Body of pancreas (tissue), 4 donors: ENCODE measurements around the gene RAB13. TPM values are rescaled to one million over a fixed set of nuclear protein-coding genes. Genes with fewer than 3 reads are reported as not detected.

Experiments used
- ATAC-seq: fragments of 150-250 bp; one replicate; pipeline ENCODE4 v1.9.1; 2016
- DNase-seq, 4 donors: peaks; one replicate each; pipeline ENCODE4 v3.0.0-alpha.2; 2019
- H3K27ac ChIP-seq, 4 donors: fragments of 200-600 bp; sonication (generic); 1 replicate in 3 of 4; 2 replicates in 1 of 4; pipeline versions ENCODE4 v1.5.1 to v1.6.1; 2016 to 2019; ENCODE audit warnings: mild to moderate bottlenecking in 1 of 4, mixed read lengths in 1 of 4, moderate library complexity in 1 of 4
- H3K27me3 ChIP-seq, 2 donors: fragments of 200-600 bp; sonication (generic); one replicate each; pipeline ENCODE4 v1.6.0; 2016; ENCODE audit warnings: mild to moderate bottlenecking in 1 of 2
- H3K36me3 ChIP-seq, 2 donors: fragments of 200-600 bp; sonication (generic); replicated peaks in 1 of 2; 2 replicates each; pipeline ENCODE4 v1.5.1; 2016; ENCODE audit warnings: low read depth in 2 of 2; ENCODE audit not compliant: insufficient read depth in 1 of 2
- H3K4me1 ChIP-seq: fragments of 200-600 bp; sonication (generic); one replicate; pipeline ENCODE4 v1.6.0; 2016
- H3K4me3 ChIP-seq, 2 donors: fragments of 200-600 bp; sonication (generic); 1 replicate in 1 of 2; 2 replicates in 1 of 2; pipeline ENCODE4 v1.5.1; 2016 to 2019
- H3K9me3 ChIP-seq, 3 donors: fragments of 200-600 bp; sonication (generic); 1 replicate in 2 of 3; 2 replicates in 1 of 3; pipeline ENCODE4 v1.5.1; 2016
- CTCF ChIP-seq, 7 experiments: fragments of 450-650 bp in 4 of 7; fragments of 200-600 bp in 3 of 7; sonication (generic) in 3 of 7; IDR thresholded peaks; one replicate each; pipeline ENCODE4 v1.5.1; 2016 to 2019; ENCODE audit warnings: antibody characterized with exemption in 7 of 7
- POLR2A ChIP-seq, 3 donors: fragments of 450-650 bp; IDR thresholded peaks; one replicate each; pipeline ENCODE4 v1.6.1; 2016; ENCODE audit warnings: antibody characterized with exemption in 3 of 3, mild to moderate bottlenecking in 2 of 3
- WGBS, 2 donors: methylation state at CpG; one replicate each; pipeline ENCODE4 v1.1.5; 2017; 5-methylcytosine and 5-hydroxymethylcytosine counted together
- intact Hi-C: fragments of 100-400 bp; cut with DNase I; formaldehyde crosslinking; loops from one replicate; pipeline ENCODE4 v1.15.1; 2023
- total RNA-seq, 2 donors: library from RNA; depleted of rRNA; stranded (reverse); fragments of >200 nt; gene quantifications; one replicate each; pipeline ENCODE4 v1.1.0, GENCODE V29; 2016

Gene RAB13
- total RNA-seq, 2 donors from 2014 or later, result 16.2 to 29.6 TPM

GRCh38 chr1:153967107-153967999, 18.8 kb downstream of the RAB13 start, which contains the start of gene CREB3L4:
Gene CREB3L4, plus strand, starts transcription at chr1:153967902. Its CDS starts 624 bp downstream, at chr1:153968526.
- intact Hi-C loops, result no loop called here
- DNase-seq (peak; percentile 93 to 96 (median 96)), ATAC-seq (peak; percentile 83)
- Histone ChIP-seq H3K9me3 (no peaks in the 10 kb centered on the region), H3K27me3 (no peaks in the 10 kb centered on the region), H3K36me3 (no peaks in the 10 kb centered on the region), H3K4me3 (peak within 1 kb of the TSS; percentile 11 to 54), H3K4me1 (peaks cover 45% of the 10 kb centered on the region), H3K27ac (peak within 1 kb of the TSS; percentile 88 to 92 (median 90))
- WGBS, 2 donors, result 0% methylated on average over 32 to 60 of the region's 60 CpGs
- TF ChIP-seq CTCF (IDR thresholded peaks at IDR 0.05), result peak in 6 of 7 experiments; percentile 15 to 44 (median 26)
- peak; percentile 93 to 98 (median 98) for TF ChIP-seq POLR2A (IDR thresholded peaks at IDR 0.05)

- Histone ChIP-seq H3K4me1 (peaks cover 65% of the 10 kb centered on the region), H3K9me3 (no peaks in the 10 kb centered on the region), H3K4me3 (peak overlapping the region; percentile 5 to 44), H3K27ac (peak overlapping the region; percentile 81 to 95 (median 89)), H3K36me3 (peaks cover 0 to 4% of the 10 kb centered on the region in 2 donors), H3K27me3 (no peaks in the 10 kb centered on the region)
- ATAC-seq (no peak), DNase-seq (peak; percentile 50 to 60 (median 55))
- intact Hi-C loops, result no loop called here
- WGBS, 2 donors, result 1 to 3% methylated on average over 21 to 22 of the region's 22 CpGs
- TF ChIP-seq POLR2A (IDR thresholded peaks at IDR 0.05), result no peak
- TF ChIP-seq CTCF (IDR thresholded peaks at IDR 0.05), result no peak
Observed at GRCh38 chr1:153963850-153964331, 22.2 kb downstream of the RAB13 start.

GRCh38 chr1:153963030-153963849, 22.9 kb downstream of the RAB13 start, which contains the start of gene SLC39A1:
Gene SLC39A1, minus strand, starts transcription at chr1:153963537. Its CDS starts 822 bp downstream, at chr1:153962715.
- peaks cover 61% of the 10 kb centered on the region for H3K4me1 ChIP-seq
- intact Hi-C loops, result no loop called here
- TF ChIP-seq CTCF (IDR thresholded peaks at IDR 0.05), result no peak
- TF ChIP-seq POLR2A (IDR thresholded peaks at IDR 0.05), result peak; percentile 25 to 82 (median 80)
- peak within 1 kb of the TSS; percentile 81 to 95 (median 89) for H3K27ac ChIP-seq
- peak; percentile 99 for DNase-seq
- WGBS, 2 donors, result 1% methylated on average over 16 to 54 of the region's 54 CpGs
- H3K27me3 ChIP-seq, result no peaks in the 10 kb centered on the region
- H3K36me3 ChIP-seq, result peaks cover 0 to 4% of the 10 kb centered on the region in 2 donors
- peak; percentile 77 for ATAC-seq
- H3K4me3 ChIP-seq, result peak within 1 kb of the TSS; percentile 44 to 72
- no peaks in the 10 kb centered on the region for H3K9me3 ChIP-seq

- Histone ChIP-seq H3K9me3 (no peaks in the 10 kb centered on the region), H3K4me3 (peak overlapping the region; percentile 44 to 72), H3K36me3 (peaks cover 0 to 4% of the 10 kb centered on the region in 2 donors), H3K27ac (peak overlapping the region; percentile 81 to 95 (median 89)), H3K27me3 (no peaks in the 10 kb centered on the region), H3K4me1 (peaks cover 60% of the 10 kb centered on the region)
- intact Hi-C loops, result no loop called here
- peak; percentile 33 to 68 (median 55) for DNase-seq
- no peak for ATAC-seq
- no peak for TF ChIP-seq CTCF (IDR thresholded peaks at IDR 0.05)
- no peak for TF ChIP-seq POLR2A (IDR thresholded peaks at IDR 0.05)
- WGBS, 2 donors, result 42 to 45% methylated on average over 14 to 16 of the region's 16 CpGs
Observed at GRCh38 chr1:153962088-153963029, 23.8 kb downstream of the RAB13 start.
